Endothelial cell of umbilical vein (primary cell): ENCODE data around the gene PIK3R1. TPM values are rescaled to one million over a fixed set of nuclear protein-coding genes. Genes with fewer than 3 reads are reported as not detected.

Source experiments
- BruUV-seq: library from RNA; stranded (reverse); fragments of 400-500 nt; replicated peaks from 2 replicates; lab custom pipeline; 2021; lab: Mats Ljungman, UMichigan
- CTCF ChIA-PET: fragments of 300-600, 350-600 bp; sonication (Branson Sonifier 250); formaldehyde crosslinking; loops from one replicate; lab custom pipeline; 2021; ENCODE audit warnings: antibody characterized with exemption, inconsistent platforms; lab: Charles Lee
- POLR2A ChIA-PET: fragments of 300-600, 350-600 bp; sonication (Branson Sonifier 250); formaldehyde crosslinking; loops from one replicate; lab custom pipeline; 2021; ENCODE audit warnings: antibody characterized with exemption, inconsistent platforms; lab: Charles Lee
- DNase-seq: peaks from one replicate; pipeline ENCODE4 v3.0.0-alpha.2; 2011; ENCODE audit warnings: low read depth, low spot score
- FAIRE-seq: peaks from 2 replicates; lab custom pipeline; 2011; peaks lifted over from hg19 to GRCh38; lab: Jason Lieb, UNC
- H2AFZ ChIP-seq: 2 replicates; pipeline ENCODE4 v1.6.0; 2012; ENCODE audit warnings: low read depth, low read length, control low read depth, inconsistent platforms
- H3K27ac ChIP-seq: 2 replicates; pipeline ENCODE4 v1.5.1; 2011; ENCODE audit warnings: low read depth, mild to moderate bottlenecking, control low read depth, low read length, moderate library complexity; ENCODE audit not compliant: insufficient read depth
- H3K27me3 ChIP-seq, 2 experiments: 2 replicates each; pipeline versions ENCODE4 v1.6.0 to v1.6.1; 2011; ENCODE audit warnings: low read length in 2 of 2, mixed read lengths in 1 of 2; ENCODE audit not compliant: control insufficient read depth in 2 of 2, insufficient read depth in 2 of 2
- H3K36me3 ChIP-seq, 2 experiments: 2 replicates in 1 of 2; 3 replicates in 1 of 2; pipeline ENCODE4 v1.5.1; 2011; ENCODE audit warnings: low read length in 2 of 2, mild to moderate bottlenecking in 1 of 2, moderate library complexity in 1 of 2; ENCODE audit not compliant: control insufficient read depth in 2 of 2, insufficient read depth in 2 of 2; ENCODE audit errors: extremely low read depth in 1 of 2
- H3K4me1 ChIP-seq: 3 replicates; pipeline ENCODE4 v1.5.1; 2011; ENCODE audit warnings: mild to moderate bottlenecking, low read length; ENCODE audit not compliant: control insufficient read depth, insufficient read depth; ENCODE audit errors: extremely low read depth
- H3K4me2 ChIP-seq: 2 replicates; pipeline ENCODE4 v1.6.1; 2011; ENCODE audit warnings: low read length, control low read depth, mixed read lengths; ENCODE audit not compliant: insufficient read depth
- H3K4me3 ChIP-seq, 3 experiments: fragments of 200-600 bp in 1 of 3; sonication (generic), shearing (Covaris generic) in 1 of 3; replicated peaks in 1 of 3; 2 replicates each; pipeline ENCODE4 v1.5.1; 2011 to 2016; ENCODE audit warnings: control low read depth in 3 of 3, low read length in 3 of 3, mild to moderate bottlenecking in 2 of 3, inconsistent platforms in 1 of 3, low read depth in 1 of 3, moderate library complexity in 1 of 3; ENCODE audit not compliant: insufficient read depth in 1 of 3
- H3K79me2 ChIP-seq: 2 replicates; pipeline ENCODE4 v1.6.0; 2012; ENCODE audit warnings: low read length, inconsistent platforms; ENCODE audit not compliant: control insufficient read depth, insufficient read depth
- H3K9ac ChIP-seq: replicated peaks from 2 replicates; pipeline ENCODE3; 2011; ENCODE audit warnings: low read length, control low read depth; ENCODE audit not compliant: insufficient read depth; ENCODE audit errors: extremely low read depth
- H3K9me1 ChIP-seq: replicated peaks from 3 replicates; pipeline ENCODE4 v1.6.0; 2011; ENCODE audit warnings: mild to moderate bottlenecking, low read length; ENCODE audit not compliant: control insufficient read depth, insufficient read depth; ENCODE audit errors: extremely low read depth
- H3K9me3 ChIP-seq: replicated peaks from 2 replicates; pipeline ENCODE4 v1.5.1; 2012; ENCODE audit warnings: low read length, inconsistent platforms; ENCODE audit not compliant: control insufficient read depth, insufficient read depth
- H4K20me1 ChIP-seq: replicated peaks from 2 replicates; pipeline ENCODE3; 2011; ENCODE audit warnings: mild to moderate bottlenecking, low read length; ENCODE audit not compliant: control insufficient read depth, insufficient read depth; ENCODE audit errors: extremely low read depth
- CTCF ChIP-seq, 2 donors: IDR thresholded peaks; 1 replicate in 1 of 2; 2 replicates in 1 of 2; pipeline ENCODE4 v1.5.1; 2011; ENCODE audit warnings: low read length in 2 of 2, mild to moderate bottlenecking in 2 of 2, moderate library complexity in 2 of 2, control low read depth in 1 of 2, inconsistent platforms in 1 of 2, low read depth in 1 of 2; ENCODE audit not compliant: insufficient read depth in 1 of 2; ENCODE audit errors: extremely low read depth in 1 of 2
- FOS ChIP-seq: IDR thresholded peaks from 2 replicates; pipeline ENCODE4 v1.6.1; 2011; ENCODE audit warnings: mild to moderate bottlenecking, low read length, moderate library complexity, borderline replicate concordance; ENCODE audit not compliant: insufficient read depth
- GATA2 ChIP-seq: IDR thresholded peaks from 2 replicates; pipeline ENCODE4 v1.7.0; 2011; ENCODE audit warnings: low read depth, mild to moderate bottlenecking, moderate library complexity, mixed read lengths, low read length; ENCODE audit not compliant: insufficient read length, insufficient read depth
- JUN ChIP-seq: IDR thresholded peaks from 2 replicates; pipeline ENCODE4 v1.6.1; 2011; ENCODE audit warnings: borderline replicate concordance, low read depth; ENCODE audit not compliant: insufficient read length, insufficient read depth
- MYC ChIP-seq: IDR thresholded peaks from one replicate; pipeline ENCODE4 v1.6.1; 2011; ENCODE audit warnings: mild to moderate bottlenecking, low read depth, low read length
- POLR2A ChIP-seq: IDR thresholded peaks from 2 replicates; pipeline ENCODE4 v1.6.1; 2012; ENCODE audit warnings: low read depth, mild to moderate bottlenecking, control low read depth, low read length
- dilution Hi-C: fragments of 300-500 bp; cut with MboI; formaldehyde crosslinking; loops from one replicate; pipeline ENCODE4 v1.15.0; 2019; ENCODE audit warnings: low sequenced_read_pairs; ENCODE audit not compliant: extremely low pct_ligation_motif_present
- intact Hi-C: fragments of 100-400 bp; cut with micrococcal nuclease; formaldehyde crosslinking; loops from one replicate; pipeline ENCODE4 v1.10.0; 2022
- polyA plus RNA-seq, 4 experiments: library from polyadenylated mRNA; depleted of rRNA in 3 of 4; stranded (reverse) in 3 of 4; unstranded in 1 of 4; fragments of >200 nt; gene quantifications; 2 replicates each; pipeline versions ENCODE4 v1.2.1 to v1.2.3, GENCODE V29; 2011 to 2012; ENCODE audit warnings: missing spikeins in 1 of 4
- total RNA-seq: library from RNA; stranded (reverse); gene quantifications from 2 replicates; pipeline ENCODE4 v1.2.3, GENCODE V29; 2021

The PIK3R1 gene
- total and polyA plus RNA-seq, 2 donors (not counting 3 experiments of a cell fraction or from before 2014, with no cell fraction given), result 2.8 to 30.0 TPM

GRCh38 chr5:68182094-68182493 is 33.5 kb upstream of the PIK3R1 start:
- no peaks in the 10 kb centered on the region for H3K9me3 ChIP-seq
- dilution Hi-C loops (no loop called here), intact Hi-C loops (no loop called here)
- ChIA-PET CTCF (no interaction called here), POLR2A (no interaction called here)
- no peak overlapping the region for H3K27ac ChIP-seq
- no peaks in the 10 kb centered on the region for H3K36me3 ChIP-seq
- H3K4me2 ChIP-seq, result no peak overlapping the region
- no peak for TF ChIP-seq JUN
- no peak for TF ChIP-seq FOS
- TF ChIP-seq POLR2A, result no peak
- no TSS peak for BruUV-seq
- H3K27me3 ChIP-seq, result no peaks in the 10 kb centered on the region
- no peaks in the 10 kb centered on the region for H4K20me1 ChIP-seq
- no peak overlapping the region for H2AFZ ChIP-seq
- H3K79me2 ChIP-seq, result no peaks in the 10 kb centered on the region
- no peak overlapping the region for H3K4me3 ChIP-seq
- DNase-seq, result no peak
- H3K9me1 ChIP-seq, result no peaks in the 10 kb centered on the region
- no peak for FAIRE-seq
- no peak overlapping the region for H3K9ac ChIP-seq
- H3K4me1 ChIP-seq, result no peaks in the 10 kb centered on the region

GRCh38 chr5:68182534-68182933 is 33.0 kb upstream of the PIK3R1 start:
- no peaks in the 10 kb centered on the region for H3K36me3 ChIP-seq
- intact Hi-C loops (no loop called here), dilution Hi-C loops (no loop called here)
- H3K9me1 ChIP-seq, result no peaks in the 10 kb centered on the region
- no TSS peak for BruUV-seq
- H3K4me2 ChIP-seq, result no peak overlapping the region
- FAIRE-seq, result no peak
- no peaks in the 10 kb centered on the region for H3K27me3 ChIP-seq
- no peak for DNase-seq
- no peaks in the 10 kb centered on the region for H3K79me2 ChIP-seq
- ChIA-PET CTCF (no interaction called here), POLR2A (no interaction called here)
- no peaks in the 10 kb centered on the region for H3K9me3 ChIP-seq
- no peaks in the 10 kb centered on the region for H3K4me1 ChIP-seq
- no peak overlapping the region for H3K27ac ChIP-seq
- no peak overlapping the region for H3K4me3 ChIP-seq
- no peak for TF ChIP-seq GATA2
- TF ChIP-seq MYC, result no peak
- TF ChIP-seq CTCF (IDR thresholded peaks at IDR 0.05; ENCODE audit: extremely low read depth in 1 of 2, insufficient read depth in 1 of 2, low read depth in 1 of 2, low read length in 2 of 2), result no peak
- no peak overlapping the region for H3K9ac ChIP-seq
- H4K20me1 ChIP-seq, result no peaks in the 10 kb centered on the region
- no peak overlapping the region for H2AFZ ChIP-seq
